Neural progenitor cell (in vitro differentiated cells): ENCODE data around the gene PIP4K2A. TPM values are rescaled to one million over a fixed set of nuclear protein-coding genes. Genes with fewer than 3 reads are reported as not detected.
A peak's percentile ranks its signal among the peaks of the same experiment; 100 is the strongest.

Experiments
- DNase-seq: peaks from one replicate; pipeline ENCODE4 v3.0.0-alpha.2; 2016; ENCODE audit warnings: low spot score
- H2AFZ ChIP-seq: fragments of 200-600 bp; sonication (generic); replicated peaks from 2 replicates; pipeline ENCODE4 v1.6.1; 2016; ENCODE audit warnings: antibody characterized with exemption
- H3F3A ChIP-seq: fragments of 200-600 bp; sonication (generic); 2 replicates; pipeline ENCODE4 v1.6.1; 2016; ENCODE audit warnings: antibody characterized with exemption, low read depth
- H3K27ac ChIP-seq: fragments of 200-600 bp; sonication (generic); 2 replicates; pipeline ENCODE4 v1.5.1; 2016; ENCODE audit warnings: mild to moderate bottlenecking
- H3K27me3 ChIP-seq: fragments of 200-600 bp; sonication (generic); 2 replicates; pipeline ENCODE4 v1.6.1; 2016; ENCODE audit warnings: mild to moderate bottlenecking, moderate library complexity
- H3K36me3 ChIP-seq: fragments of 200-600 bp; sonication (generic); 2 replicates; pipeline ENCODE4 v1.5.1; 2016
- H3K4me1 ChIP-seq: fragments of 200-600 bp; sonication (generic); 2 replicates; pipeline ENCODE4 v1.6.1; 2016; ENCODE audit warnings: mixed run types
- H3K4me2 ChIP-seq: fragments of 200-600 bp; sonication (generic); 2 replicates; pipeline ENCODE4 v1.6.1; 2016
- H3K4me3 ChIP-seq: fragments of 200-600 bp; sonication (generic); 2 replicates; pipeline ENCODE4 v1.5.1; 2016
- H3K79me2 ChIP-seq: fragments of 200-600 bp; sonication (generic); 2 replicates; pipeline ENCODE4 v1.6.1; 2016; ENCODE audit warnings: low read depth
- H3K9ac ChIP-seq: fragments of 200-600 bp; sonication (generic); 2 replicates; pipeline ENCODE4 v1.6.1; 2016
- H3K9me3 ChIP-seq: fragments of 200-600 bp; sonication (generic); 2 replicates; pipeline ENCODE4 v1.5.1; 2016; ENCODE audit warnings: low read depth
- H4K20me1 ChIP-seq: fragments of 200-600 bp; sonication (generic); 2 replicates; pipeline ENCODE4 v1.6.1; 2016; ENCODE audit warnings: low read depth
- H3K27ac Mint-ChIP-seq: 3 replicates; pipeline ENCODE4 v1.8.0; 2021; ENCODE audit warnings: mixed read lengths
- H3K27me3 Mint-ChIP-seq: 2 replicates; pipeline ENCODE4 v1.8.0; 2022; ENCODE audit warnings: low read depth, mild to moderate bottlenecking, inconsistent platforms, moderate library complexity, mixed read lengths; ENCODE audit not compliant: insufficient read depth
- H3K36me3 Mint-ChIP-seq: 3 replicates; pipeline ENCODE4 v1.8.0; 2021; ENCODE audit warnings: mixed read lengths
- H3K4me1 Mint-ChIP-seq: 3 replicates; pipeline ENCODE4 v1.8.0; 2021; ENCODE audit warnings: mixed read lengths
- H3K4me3 Mint-ChIP-seq: 3 replicates; pipeline ENCODE4 v1.8.0; 2021; ENCODE audit warnings: mild to moderate bottlenecking, moderate library complexity, mixed read lengths
- H3K9me3 Mint-ChIP-seq: 3 replicates; pipeline ENCODE4 v1.8.0; 2020; ENCODE audit warnings: mixed read lengths
- EZH2 ChIP-seq: fragments of 200-600 bp; sonication (generic); IDR thresholded peaks from 2 replicates; pipeline ENCODE4 v1.6.1; 2017; ENCODE audit warnings: antibody characterized with exemption, mild to moderate bottlenecking, moderate library complexity
- EZH2phosphoT487 ChIP-seq: fragments of 200-600 bp; sonication (generic); IDR thresholded peaks from 2 replicates; pipeline ENCODE4 v1.6.1; 2017; ENCODE audit warnings: antibody characterized with exemption
- total RNA-seq: library from RNA; depleted of rRNA; stranded (reverse); fragments of >200 nt; gene quantifications from 2 replicates; pipeline ENCODE4 v1.2.3, GENCODE V29; 2015; ENCODE audit warnings: low replicate concordance
- TF ChIP-seq, protein P1 (sequence below): fragments of 200-600 bp; sonication (generic); IDR thresholded peaks from 2 replicates; pipeline ENCODE4 v1.5.1; 2017; ENCODE audit warnings: antibody characterized with exemption, mild to moderate bottlenecking

The PIP4K2A gene
- total RNA-seq, 1 donor from 2014 or later = 37.6 TPM

DNA sequence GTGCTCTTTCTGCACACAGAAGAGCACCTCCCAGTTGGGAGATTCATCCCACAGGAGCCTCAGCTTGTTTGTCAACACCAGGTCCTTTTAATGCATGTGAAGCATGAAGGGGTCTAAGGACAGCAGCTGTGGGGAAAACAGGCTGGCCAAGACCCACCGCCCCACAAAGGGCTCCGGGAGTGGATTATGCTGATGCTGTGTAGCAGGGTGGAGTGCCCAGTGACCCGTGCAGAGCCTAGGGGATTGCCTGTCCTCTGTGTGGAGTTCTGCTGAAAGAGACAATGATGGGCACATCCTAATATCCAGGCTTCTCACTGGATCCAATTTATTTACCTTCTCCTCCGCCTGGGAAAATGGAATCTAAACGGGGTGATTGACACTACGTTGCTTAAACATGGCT lies 74.0 kb downstream of the PIP4K2A start:
- peaks cover 2% of the 10 kb centered on the region for H3K9me3 Mint-ChIP-seq
- Histone ChIP-seq H3F3A (peaks cover 9% of the 10 kb centered on the region), H3K9ac (no peak overlapping the region), H3K4me1 (peaks cover 26% of the 10 kb centered on the region), H3K4me3 (peak overlapping the region; percentile 26), H4K20me1 (peaks cover 6% of the 10 kb centered on the region), H3K9me3 (no peaks in the 10 kb centered on the region), H3K27ac (peak overlapping the region; percentile 84), H3K36me3 (no peaks in the 10 kb centered on the region), H3K27me3 (no peaks in the 10 kb centered on the region), H3K79me2 (peaks cover 79% of the 10 kb centered on the region), H2AFZ (no peak overlapping the region), H3K4me2 (peak overlapping the region; percentile 67)
- no peak overlapping the region for H3K4me3 Mint-ChIP-seq
- peaks cover 2% of the 10 kb centered on the region for H3K27me3 Mint-ChIP-seq
- peaks cover 23% of the 10 kb centered on the region for H3K4me1 Mint-ChIP-seq
- peak overlapping the region; percentile 55 for H3K27ac Mint-ChIP-seq
- H3K36me3 Mint-ChIP-seq = peaks cover 2% of the 10 kb centered on the region
- TF ChIP-seq EZH2phosphoT487 (no peak), EZH2 (no peak)
- TF ChIP-seq, protein P1, sequence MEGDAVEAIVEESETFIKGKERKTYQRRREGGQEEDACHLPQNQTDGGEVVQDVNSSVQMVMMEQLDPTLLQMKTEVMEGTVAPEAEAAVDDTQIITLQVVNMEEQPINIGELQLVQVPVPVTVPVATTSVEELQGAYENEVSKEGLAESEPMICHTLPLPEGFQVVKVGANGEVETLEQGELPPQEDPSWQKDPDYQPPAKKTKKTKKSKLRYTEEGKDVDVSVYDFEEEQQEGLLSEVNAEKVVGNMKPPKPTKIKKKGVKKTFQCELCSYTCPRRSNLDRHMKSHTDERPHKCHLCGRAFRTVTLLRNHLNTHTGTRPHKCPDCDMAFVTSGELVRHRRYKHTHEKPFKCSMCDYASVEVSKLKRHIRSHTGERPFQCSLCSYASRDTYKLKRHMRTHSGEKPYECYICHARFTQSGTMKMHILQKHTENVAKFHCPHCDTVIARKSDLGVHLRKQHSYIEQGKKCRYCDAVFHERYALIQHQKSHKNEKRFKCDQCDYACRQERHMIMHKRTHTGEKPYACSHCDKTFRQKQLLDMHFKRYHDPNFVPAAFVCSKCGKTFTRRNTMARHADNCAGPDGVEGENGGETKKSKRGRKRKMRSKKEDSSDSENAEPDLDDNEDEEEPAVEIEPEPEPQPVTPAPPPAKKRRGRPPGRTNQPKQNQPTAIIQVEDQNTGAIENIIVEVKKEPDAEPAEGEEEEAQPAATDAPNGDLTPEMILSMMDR = no peak
- peak; percentile 88 for DNase-seq

DNA sequence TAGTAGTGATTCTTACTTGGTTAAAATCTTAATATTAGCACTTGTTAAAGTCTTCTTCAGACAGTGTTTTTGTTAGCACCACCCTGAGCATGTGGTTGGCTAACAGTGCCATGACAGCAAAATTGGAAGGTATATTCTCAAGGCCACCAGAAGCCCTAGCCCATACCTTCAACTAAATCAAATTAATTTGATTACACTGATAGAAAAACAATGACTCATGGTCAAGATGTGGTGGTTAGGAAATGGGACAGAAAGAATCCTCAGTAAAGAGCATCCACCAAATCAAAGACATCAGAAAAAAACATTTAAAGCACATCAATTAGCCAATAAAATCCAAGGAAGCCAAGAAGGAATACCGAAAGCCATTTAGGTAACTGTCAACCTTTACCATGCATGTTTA lies 75.5 kb downstream of the PIP4K2A start:
- Mint-ChIP-seq H3K4me3 (no peak overlapping the region), H3K27ac (no peak overlapping the region), H3K4me1 (peaks cover 23% of the 10 kb centered on the region), H3K9me3 (no peaks in the 10 kb centered on the region), H3K27me3 (peaks cover 2% of the 10 kb centered on the region), H3K36me3 (peaks cover 2% of the 10 kb centered on the region)
- H3F3A ChIP-seq = peaks cover 9% of the 10 kb centered on the region
- H3K4me2 ChIP-seq = no peak overlapping the region
- no peak overlapping the region for H3K4me3 ChIP-seq
- no peak overlapping the region for H2AFZ ChIP-seq
- no peak overlapping the region for H3K27ac ChIP-seq
- peaks cover 26% of the 10 kb centered on the region for H3K4me1 ChIP-seq
- DNase-seq = no peak
- peaks cover 6% of the 10 kb centered on the region for H4K20me1 ChIP-seq
- H3K36me3 ChIP-seq = no peaks in the 10 kb centered on the region
- H3K9me3 ChIP-seq = no peaks in the 10 kb centered on the region
- H3K27me3 ChIP-seq = no peaks in the 10 kb centered on the region
- TF ChIP-seq EZH2 (no peak), EZH2phosphoT487 (no peak)
- TF ChIP-seq, protein P1 = no peak
- H3K79me2 ChIP-seq = peaks cover 69% of the 10 kb centered on the region
- no peak overlapping the region for H3K9ac ChIP-seq

DNA sequence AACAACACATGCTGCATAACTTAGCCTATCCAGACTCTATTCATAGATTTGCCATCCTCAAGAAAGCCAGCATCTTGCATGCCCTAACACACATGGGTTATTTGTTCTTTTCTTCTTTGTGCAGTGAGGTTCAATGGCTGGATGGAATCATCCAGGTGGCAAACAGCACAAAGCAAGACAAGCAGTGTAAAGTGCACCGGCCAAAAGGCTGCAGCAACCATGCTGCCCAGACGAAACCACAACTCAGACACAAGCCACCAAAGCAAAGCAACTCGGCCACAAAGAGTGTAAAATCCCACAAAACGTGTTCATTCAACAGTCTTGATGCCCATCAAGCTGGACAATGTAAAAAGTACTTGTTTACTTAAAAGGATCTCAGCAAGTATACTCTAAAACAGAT lies 76.9 kb downstream of the PIP4K2A start:
- Histone ChIP-seq H3K4me1 (peaks cover 26% of the 10 kb centered on the region), H3K27ac (no peak overlapping the region), H3K4me2 (no peak overlapping the region), H3K4me3 (no peak overlapping the region), H3F3A (peaks cover 9% of the 10 kb centered on the region), H3K27me3 (no peaks in the 10 kb centered on the region), H3K9ac (no peak overlapping the region), H3K36me3 (no peaks in the 10 kb centered on the region), H3K9me3 (no peaks in the 10 kb centered on the region), H4K20me1 (peaks cover 6% of the 10 kb centered on the region), H2AFZ (no peak overlapping the region), H3K79me2 (peaks cover 66% of the 10 kb centered on the region)
- peaks cover 2% of the 10 kb centered on the region for H3K36me3 Mint-ChIP-seq
- H3K9me3 Mint-ChIP-seq = no peaks in the 10 kb centered on the region
- DNase-seq = no peak
- no peak overlapping the region for H3K27ac Mint-ChIP-seq
- TF ChIP-seq EZH2 = no peak
- TF ChIP-seq EZH2phosphoT487 = no peak
- TF ChIP-seq, protein P1 = no peak
- peaks cover 2% of the 10 kb centered on the region for H3K27me3 Mint-ChIP-seq
- peaks cover 23% of the 10 kb centered on the region for H3K4me1 Mint-ChIP-seq
- no peak overlapping the region for H3K4me3 Mint-ChIP-seq
